Suppressor macrophage treated with lipopolysaccharide for 4 hours (primary cell): ENCODE results near the gene KRTAP10-6.
"Not testable (repeated sequence)": the region's sequence is repeated elsewhere in the genome, so short reads cannot be mapped to it uniquely, and the experiment has no call there.

Experiments
- DNase-seq: peaks from one replicate; pipeline ENCODE4 v3.0.0-alpha.2; 2020

The KRTAP10-6 gene

GRCh38 chr21:44555200-44555875, 37.0 kb downstream of the KRTAP10-6 start:
- no peak for DNase-seq

- DNase-seq = no peak
These were observed 39.6 kb downstream of the KRTAP10-6 start for GRCh38 chr21:44552681-44553080.

DNA sequence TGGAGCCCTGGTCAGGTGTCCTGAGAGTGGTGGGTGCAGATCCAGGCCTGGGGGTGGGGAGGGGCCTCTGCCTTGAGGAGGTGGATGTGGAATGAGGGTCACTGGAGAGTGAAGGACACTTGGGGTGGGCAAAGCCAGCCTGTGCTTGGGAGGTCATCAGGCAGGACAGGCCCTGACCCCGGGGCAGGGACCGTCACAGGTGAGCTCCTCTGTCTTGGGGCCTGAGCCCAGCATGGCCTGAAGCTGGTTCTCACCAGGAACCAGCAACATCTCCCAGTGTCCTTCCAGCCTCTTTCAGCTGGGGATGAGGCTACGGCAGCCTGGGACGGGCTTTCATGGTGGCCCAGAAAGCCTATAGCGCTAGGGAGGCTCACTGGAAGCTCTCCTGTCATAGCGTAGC, 40.2 kb downstream of the KRTAP10-6 start:
- DNase-seq = no peak

DNA sequence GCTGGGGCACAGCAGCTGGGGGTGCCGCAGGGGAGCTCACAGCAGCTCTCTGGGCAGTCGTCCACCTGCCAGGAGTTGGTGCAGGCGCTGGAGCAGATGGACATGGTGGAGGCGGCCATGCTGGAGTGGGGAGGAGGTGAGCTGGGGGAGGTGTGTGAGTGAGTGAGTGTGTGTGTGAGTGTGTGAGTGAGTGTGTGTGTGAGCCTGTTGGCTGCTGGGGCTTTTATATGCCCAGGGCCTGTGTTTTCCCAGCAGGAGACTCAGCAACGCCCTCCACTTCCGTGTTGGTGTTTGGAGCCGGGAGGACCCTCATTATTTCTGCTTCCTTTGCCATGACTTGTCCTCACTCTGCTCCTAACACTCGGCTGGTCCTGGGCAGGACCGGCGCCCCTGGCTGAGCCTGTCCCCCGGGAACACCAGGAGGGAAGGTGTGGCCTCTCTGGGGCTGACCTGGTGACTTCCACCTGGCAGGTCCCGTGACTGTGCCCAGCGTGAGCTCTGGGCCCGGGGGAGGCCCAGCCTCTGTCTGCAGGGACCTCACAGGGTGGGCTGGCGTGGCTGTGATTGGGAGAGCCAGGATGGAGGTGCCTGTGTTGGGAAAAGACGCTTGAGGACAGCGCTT, 40.9 kb downstream of the KRTAP10-6 start, which contains the start of gene KRTAP10-2:
Gene KRTAP10-2, minus strand, starts transcription at position 166 of the 622 bp plus-strand sequence. Its CDS starts 47 bp downstream, at position 119.
- DNase-seq = no peak

DNA sequence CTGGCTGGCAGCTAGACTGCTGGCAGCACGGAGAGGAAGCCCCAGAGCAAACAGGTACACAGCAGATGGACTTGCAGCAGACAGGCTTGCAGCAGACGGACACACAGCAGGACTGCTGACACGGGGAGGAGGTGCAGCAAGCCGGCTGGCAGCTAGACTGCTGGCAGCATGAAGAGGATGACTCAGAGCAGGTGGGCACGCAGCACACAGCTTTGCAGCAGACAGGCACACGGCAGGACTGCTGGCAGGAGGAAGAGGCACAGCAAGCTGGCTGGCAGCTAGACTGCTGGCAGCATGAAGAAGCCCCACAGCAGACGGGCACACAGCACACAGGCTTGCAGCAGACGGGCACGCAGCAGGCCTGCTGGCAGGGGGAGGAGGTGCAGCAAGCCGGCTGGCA, 41.5 kb downstream of the KRTAP10-6 start:
- no peak for DNase-seq

DNA sequence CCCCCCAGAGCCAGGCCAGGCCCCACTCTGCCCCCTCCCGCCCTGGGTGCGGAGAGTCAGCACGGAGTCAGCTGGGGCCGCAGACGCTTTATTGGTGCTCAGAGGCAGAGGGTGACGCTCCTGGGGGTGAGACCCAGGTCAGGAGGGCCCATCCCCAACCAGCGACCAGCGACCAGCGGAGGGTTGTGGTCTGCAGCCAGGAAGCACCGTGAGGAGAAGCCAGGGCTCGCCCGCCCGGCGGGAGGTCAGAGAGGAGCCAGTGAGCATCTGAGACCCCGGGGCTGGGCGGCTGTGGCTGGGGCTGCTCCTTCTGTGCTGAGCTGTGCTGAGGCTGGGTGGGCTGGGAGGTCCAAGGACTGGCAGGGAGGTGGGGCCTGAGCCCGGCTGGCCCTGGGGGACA, 42.0 kb downstream of the KRTAP10-6 start:
- not testable (repeated sequence) for DNase-seq

DNA sequence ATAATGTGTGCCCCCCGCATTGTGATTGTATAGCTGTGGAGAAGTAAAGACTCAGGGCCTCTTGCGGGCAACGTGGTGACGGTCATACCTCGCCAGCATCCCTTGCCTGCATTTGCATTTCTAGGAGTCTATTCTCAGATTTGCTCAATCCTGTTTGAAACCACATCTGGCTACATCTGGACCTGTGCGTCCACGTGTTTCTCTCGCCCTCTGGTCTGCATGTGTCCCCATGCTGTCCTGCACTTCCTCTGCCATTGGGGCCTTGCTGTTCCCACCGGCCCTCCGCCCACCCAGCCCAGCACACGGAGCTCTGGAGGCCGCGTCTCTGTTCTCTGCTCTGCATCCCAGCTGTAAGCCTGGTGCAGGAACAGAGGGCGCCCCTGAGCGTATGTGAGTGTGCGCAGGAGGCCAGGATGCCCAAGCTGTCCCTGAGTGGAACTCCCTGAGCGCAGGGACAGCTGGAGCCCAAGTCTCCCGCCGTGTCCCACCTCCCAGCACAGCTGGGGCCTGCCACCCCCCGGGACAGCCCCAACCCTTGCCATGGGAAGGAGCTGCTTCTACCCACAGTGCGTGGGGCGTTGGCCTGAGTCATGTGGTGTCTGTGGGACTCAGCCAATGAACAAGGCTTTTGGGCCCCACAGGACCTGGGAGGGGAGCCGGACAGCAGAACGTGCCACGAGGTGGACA, 42.6 kb downstream of the KRTAP10-6 start:
- no peak for DNase-seq

DNA sequence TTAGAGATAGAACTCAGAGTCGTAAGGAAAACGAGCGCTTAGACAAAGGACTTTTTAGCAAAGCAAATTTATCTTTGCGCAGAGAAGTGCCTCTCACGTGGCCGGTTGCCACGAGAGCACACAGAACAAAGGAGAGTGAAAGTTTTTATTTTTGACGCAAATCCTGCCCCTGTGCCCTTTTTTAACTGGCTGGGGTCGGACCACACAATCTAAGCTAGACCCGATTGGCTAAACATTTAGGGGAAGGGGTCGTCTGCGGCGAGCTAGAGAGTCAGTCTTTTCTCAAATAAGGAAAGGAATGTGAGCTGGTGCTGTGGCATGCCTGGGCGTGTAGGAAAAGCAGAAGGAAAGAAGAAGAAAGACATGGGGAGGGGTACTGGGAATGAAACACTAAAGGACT, 43.4 kb downstream of the KRTAP10-6 start:
- DNase-seq = no peak

- no peak for DNase-seq
These were observed 43.9 kb downstream of the KRTAP10-6 start for GRCh38 chr21:44548381-44548780.

- no peak for DNase-seq
These were observed 44.5 kb downstream of the KRTAP10-6 start for GRCh38 chr21:44547656-44548331.

- no peak for DNase-seq
These were observed 47.7 kb downstream of the KRTAP10-6 start for GRCh38 chr21:44544566-44544965.

GRCh38 chr21:44542716-44543115, 49.6 kb downstream of the KRTAP10-6 start:
- DNase-seq = no peak
